H9 (cell line): ENCODE results near the gene ZBTB16. TPM values are rescaled to one million over a fixed set of nuclear protein-coding genes. Genes with fewer than 3 reads are reported as not detected.

Experiments used
- DNase-seq: peaks from one replicate; pipeline ENCODE4 v3.0.0-alpha.2; 2017
- H2AFZ ChIP-seq: one replicate; pipeline ENCODE4 v1.6.1; 2013; ENCODE audit warnings: mild to moderate bottlenecking, low read length, control low read depth, moderate library complexity
- H2AK5ac ChIP-seq: 2 replicates; pipeline ENCODE4 v1.6.1; 2013; ENCODE audit warnings: low read length, control low read depth, mixed read lengths; ENCODE audit not compliant: insufficient read length
- H2BK120ac ChIP-seq: one replicate; pipeline ENCODE4 v1.6.1; 2013; ENCODE audit warnings: low read depth, mild to moderate bottlenecking, low read length, control low read depth, inconsistent platforms; ENCODE audit not compliant: poor library complexity, severe bottlenecking
- H2BK12ac ChIP-seq: 2 replicates; pipeline ENCODE4 v1.6.1; 2013; ENCODE audit warnings: low read length, control low read depth, mixed read lengths, low read depth; ENCODE audit not compliant: insufficient read length
- H2BK15ac ChIP-seq: 2 replicates; pipeline ENCODE4 v1.6.1; 2013; ENCODE audit warnings: low read depth, low read length, control low read depth
- H2BK20ac ChIP-seq: one replicate; pipeline ENCODE4 v1.6.1; 2013; ENCODE audit warnings: low read depth, mild to moderate bottlenecking, low read length, control low read depth, inconsistent platforms; ENCODE audit not compliant: poor library complexity, severe bottlenecking
- H2BK5ac ChIP-seq: 2 replicates; pipeline ENCODE4 v1.6.1; 2013; ENCODE audit warnings: low read length, control low read depth, mixed read lengths; ENCODE audit not compliant: insufficient read length
- H3K14ac ChIP-seq: 2 replicates; pipeline ENCODE4 v1.6.1; 2013; ENCODE audit warnings: low read length, control low read depth; ENCODE audit not compliant: insufficient read depth
- H3K18ac ChIP-seq: 2 replicates; pipeline ENCODE4 v1.6.1; 2013; ENCODE audit warnings: low read depth, mild to moderate bottlenecking, mixed read lengths, low read length, control low read depth; ENCODE audit not compliant: insufficient read length
- H3K23ac ChIP-seq: 2 replicates; pipeline ENCODE4 v1.6.1; 2013; ENCODE audit warnings: low read length, control low read depth, mixed read lengths, low read depth; ENCODE audit not compliant: insufficient read length
- H3K23me2 ChIP-seq: 2 replicates; pipeline ENCODE4 v1.6.1; 2013; ENCODE audit warnings: low read depth, mild to moderate bottlenecking, mixed read lengths, low read length, control low read depth; ENCODE audit not compliant: insufficient read length, poor library complexity, severe bottlenecking
- H3K27ac ChIP-seq: 2 replicates; pipeline ENCODE4 v1.5.1; 2013; ENCODE audit warnings: low read length, control low read depth, mixed read lengths, low read depth; ENCODE audit not compliant: insufficient read length
- H3K27me3 ChIP-seq: 2 replicates; pipeline ENCODE4 v1.6.1; 2013; ENCODE audit warnings: low read length, control low read depth, inconsistent platforms; ENCODE audit not compliant: insufficient read depth
- H3K4ac ChIP-seq: 2 replicates; pipeline ENCODE4 v1.6.1; 2013; ENCODE audit warnings: low read depth, mild to moderate bottlenecking, control low read depth, inconsistent platforms, low read length, moderate library complexity
- H3K4me1 ChIP-seq: 2 replicates; pipeline ENCODE4 v1.6.1; 2013; ENCODE audit warnings: low read length, control low read depth, inconsistent platforms; ENCODE audit not compliant: insufficient read depth
- H3K4me2 ChIP-seq: 2 replicates; pipeline ENCODE4 v1.6.1; 2013; ENCODE audit warnings: low read length, control low read depth, mixed read lengths; ENCODE audit not compliant: insufficient read length, insufficient read depth
- H3K56ac ChIP-seq: 2 replicates; pipeline ENCODE4 v1.6.1; 2013; ENCODE audit warnings: low read depth, mild to moderate bottlenecking, mixed read lengths, low read length, control low read depth; ENCODE audit not compliant: insufficient read length
- H3K79me1 ChIP-seq: 2 replicates; pipeline ENCODE4 v1.6.1; 2013; ENCODE audit warnings: low read depth, mild to moderate bottlenecking, moderate library complexity, low read length, control low read depth, inconsistent platforms; ENCODE audit not compliant: insufficient read depth, poor library complexity, severe bottlenecking
- H3K79me2 ChIP-seq: 2 replicates; pipeline ENCODE4 v1.6.1; 2013; ENCODE audit warnings: low read length, control low read depth, inconsistent platforms; ENCODE audit not compliant: insufficient read depth
- H3K9ac ChIP-seq: 2 replicates; pipeline ENCODE4 v1.6.1; 2013; ENCODE audit warnings: low read length, control low read depth, mixed read lengths; ENCODE audit not compliant: insufficient read length; ENCODE audit errors: extremely low read depth
- H3K9me3 ChIP-seq: one replicate; pipeline ENCODE4 v1.6.1; 2013; ENCODE audit warnings: low read depth, low read length, inconsistent platforms; ENCODE audit not compliant: control insufficient read depth
- H3T11ph ChIP-seq: one replicate; pipeline ENCODE4 v1.6.1; 2013; ENCODE audit warnings: mild to moderate bottlenecking, low read length, control low read depth, inconsistent platforms
- H4K20me1 ChIP-seq: one replicate; pipeline ENCODE4 v1.6.1; 2013; ENCODE audit not compliant: control insufficient read depth, insufficient read length, insufficient read depth
- H4K5ac ChIP-seq: 2 replicates; pipeline ENCODE4 v1.6.1; 2013; ENCODE audit warnings: low read depth, mild to moderate bottlenecking, mixed read lengths, low read length, control low read depth; ENCODE audit not compliant: insufficient read length
- H4K8ac ChIP-seq: replicated peaks from 2 replicates; pipeline ENCODE4 v1.6.1; 2013; ENCODE audit warnings: low read length, control low read depth, mixed read lengths, low read depth; ENCODE audit not compliant: insufficient read length
- H4K91ac ChIP-seq: 2 replicates; pipeline ENCODE4 v1.6.1; 2013; ENCODE audit warnings: low read depth, mild to moderate bottlenecking, moderate library complexity, mixed read lengths, low read length, control low read depth; ENCODE audit not compliant: insufficient read length
- H3K27ac Mint-ChIP-seq, 3 experiments: 2 replicates in 2 of 3; 3 replicates in 1 of 3; pipeline ENCODE4 v1.8.0; 2020 to 2021; ENCODE audit warnings: mixed read lengths in 3 of 3, mild to moderate bottlenecking in 1 of 3, moderate library complexity in 1 of 3
- H3K27me3 Mint-ChIP-seq: 2 replicates; pipeline ENCODE4 v1.8.0; 2021; ENCODE audit warnings: low read depth, mild to moderate bottlenecking, moderate library complexity, mixed read lengths
- H3K36me3 Mint-ChIP-seq, 3 experiments: 2 replicates in 2 of 3; 3 replicates in 1 of 3; pipeline ENCODE4 v1.8.0; 2020 to 2021; ENCODE audit warnings: low read depth in 3 of 3, mixed read lengths in 3 of 3; ENCODE audit not compliant: insufficient read depth in 1 of 3
- H3K4me1 Mint-ChIP-seq, 2 experiments: 2 replicates each; pipeline ENCODE4 v1.8.0; 2020; ENCODE audit warnings: mixed read lengths in 2 of 2
- H3K4me3 Mint-ChIP-seq, 2 experiments: 2 replicates in 1 of 2; 3 replicates in 1 of 2; pipeline ENCODE4 v1.8.0; 2020 to 2021; ENCODE audit warnings: mild to moderate bottlenecking in 2 of 2, mixed read lengths in 2 of 2, moderate library complexity in 1 of 2
- H3K9me3 Mint-ChIP-seq, 2 experiments: 2 replicates in 1 of 2; 3 replicates in 1 of 2; pipeline ENCODE4 v1.8.0; 2020; ENCODE audit warnings: mild to moderate bottlenecking in 2 of 2, mixed read lengths in 2 of 2, moderate library complexity in 1 of 2
- CTCF ChIP-seq: fragments of 200-600 bp; sonication (generic); conservative IDR thresholded peaks from 3 replicates; pipeline ENCODE4 v1.8.0; 2021; ENCODE audit warnings: antibody characterized with exemption, mild to moderate bottlenecking
- WGBS: extraction: QIAGEN DNeasy Blood & Tissue Kit; methylation state at CpG from one replicate; pipeline ENCODE4 v1.1.7; 2013; ENCODE audit warnings: missing lambda C conversion rate, low lambda C conversion rate, mixed read lengths; ENCODE audit not compliant: insufficient read length; ENCODE audit errors: extremely low coverage; 5-methylcytosine and 5-hydroxymethylcytosine counted together
- total RNA-seq: library from RNA; stranded (reverse); gene quantifications from 2 replicates; pipeline ENCODE4 v1.2.1, GENCODE V29; 2021

ZBTB16 gene
- total RNA-seq, 1 experiment from 2014 or later, result not detected

- Mint-ChIP-seq H3K27me3 (peaks cover 10% of the 10 kb centered on the region), H3K9me3 (no peaks in the 10 kb centered on the region), H3K4me3 (no peak overlapping the region), H3K36me3 (no peaks in the 10 kb centered on the region), H3K27ac (no peak overlapping the region), H3K4me1 (peaks cover 18 to 54% of the 10 kb centered on the region in 2 experiments)
- Histone ChIP-seq H3K23ac (no peak overlapping the region), H2AFZ (no peak overlapping the region), H3K9ac (no peak overlapping the region), H4K8ac (no peak overlapping the region), H4K91ac (no peak overlapping the region), H3K4ac (no peak overlapping the region), H3K79me1 (no peaks in the 10 kb centered on the region), H2BK5ac (no peak overlapping the region), H3K4me2 (no peak overlapping the region), H2BK20ac (no peak overlapping the region), H2AK5ac (no peak overlapping the region), H3K27ac (no peak overlapping the region), H4K5ac (no peak overlapping the region), H2BK120ac (no peak overlapping the region), H3K23me2 (no peaks in the 10 kb centered on the region), H3K4me1 (no peaks in the 10 kb centered on the region), H3K79me2 (no peaks in the 10 kb centered on the region), H3K18ac (no peak overlapping the region), H3K56ac (no peak overlapping the region), H2BK15ac (no peak overlapping the region; the same call in 1 of the 2 replicates), H4K20me1 (no peaks in the 10 kb centered on the region), H3K14ac (no peak overlapping the region), H3K9me3 (no peaks in the 10 kb centered on the region), H3T11ph (no peak overlapping the region), H3K27me3 (no peaks in the 10 kb centered on the region), H2BK12ac (no peak overlapping the region)
- no peak for TF ChIP-seq CTCF
- DNase-seq, result no peak
- no CpG with 5 or more reads among the region's 2 CpGs for WGBS
Observed at GRCh38 chr11:114169821-114170220, 110.3 kb downstream of the ZBTB16 start.
